Thoracic aorta endothelial cell (primary cell): ENCODE results near the gene C19orf38. TPM values are rescaled to one million over a fixed set of nuclear protein-coding genes. Genes with fewer than 3 reads are reported as not detected.

Experiments used
- small RNA-seq: library from RNA; depleted of rRNA; stranded (forward); fragments of <200 nt; gene quantifications from one replicate; pipeline ENCODE3, GENCODE V24; 2012
- total RNA-seq: library from RNA; depleted of rRNA; stranded (reverse); fragments of >200 nt; gene quantifications from 2 replicates; pipeline ENCODE4 v1.2.3, GENCODE V29; 2012

C19orf38 gene
- total RNA-seq = not detected in 2 replicates

DNA sequence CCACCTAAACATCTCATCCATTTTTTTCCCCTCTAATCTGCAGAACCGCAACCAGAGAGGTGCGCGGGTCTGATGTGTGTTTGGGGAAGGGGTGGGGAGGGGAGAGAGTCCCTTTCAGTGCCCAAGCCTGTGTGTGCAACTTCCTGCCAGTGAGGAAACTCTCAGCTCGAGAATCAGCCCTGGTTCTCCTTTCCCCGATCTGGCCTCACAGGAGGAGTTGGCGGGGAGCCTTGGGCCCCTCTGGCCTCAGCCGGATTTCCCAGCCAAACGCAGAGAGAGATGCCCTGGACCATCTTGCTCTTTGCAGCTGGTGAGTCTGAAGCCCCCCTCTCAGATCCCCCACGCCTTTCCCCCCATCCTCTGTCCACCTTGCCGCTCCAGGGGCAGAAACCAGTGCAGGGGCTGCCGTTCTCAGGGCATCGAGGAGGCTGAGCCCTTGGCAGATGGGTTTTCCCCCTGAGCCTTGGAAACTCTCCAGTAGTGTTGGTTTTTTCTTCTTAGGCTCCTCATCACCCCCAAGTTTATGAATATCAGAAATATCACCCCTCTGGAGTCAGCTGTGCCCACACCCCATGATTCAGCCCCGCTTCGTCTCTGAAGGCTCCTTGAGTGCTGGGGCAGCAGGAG is at the start of gene C19orf38:
C19orf38 (plus strand) TSS at position 186 of the 627 bp plus-strand sequence; CDS start at position 280, 94 bp downstream.

DNA sequence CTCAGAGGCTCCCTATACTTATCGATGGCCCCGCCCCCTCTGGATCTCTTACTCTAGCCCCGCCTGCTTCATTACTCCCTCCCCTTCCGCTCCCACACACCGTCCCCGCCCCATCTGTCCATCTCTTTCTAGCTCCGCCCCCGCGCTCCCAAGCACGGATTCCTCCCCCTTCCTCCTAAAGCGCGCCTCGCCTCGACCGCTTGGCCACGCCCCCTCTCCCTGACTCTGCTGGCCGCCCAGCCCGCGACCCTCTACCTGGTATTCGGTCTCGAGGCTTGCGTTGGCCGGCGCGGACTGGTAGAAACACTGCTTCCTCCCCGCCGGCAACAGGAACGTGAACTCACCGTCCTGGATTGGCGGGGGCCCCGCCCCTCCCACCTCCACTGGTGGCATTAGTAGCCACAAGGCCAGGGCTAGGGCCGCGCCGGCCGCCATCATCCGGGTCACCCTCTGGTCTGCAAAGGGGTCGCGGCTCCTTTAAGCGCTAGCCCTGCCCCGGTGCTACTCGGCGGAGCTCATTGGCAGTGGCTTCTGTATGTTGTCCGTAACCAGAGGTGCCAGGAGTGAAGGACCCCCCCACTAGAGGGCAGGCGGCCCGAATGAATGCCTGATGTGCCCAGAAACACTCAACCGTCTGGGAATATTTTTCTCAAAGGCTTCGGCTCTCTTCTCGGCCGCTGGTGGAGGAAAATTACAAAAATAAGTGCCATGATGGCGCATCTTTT is 12.3 kb upstream of the C19orf38 start, which contains the start of gene TMED1:
TMED1 (minus strand) TSS at position 459 of the 725 bp plus-strand sequence; CDS start at position 438, 21 bp downstream.

GRCh38 chr19:10870955-10871603 is 22.9 kb downstream of the C19orf38 start, which contains the start of gene CARM1:
TSS of gene CARM1 (plus strand) at chr19:10871553. CDS start at chr19:10871703, 150 bp downstream.

Small RNA genes lying within 50 kb of the gene (small RNA-seq; reads per million reads assigned to genes)
- not detected for gene MIR199A1
- not detected for gene MIR6793

Other genes starting within 250 kb of the C19orf38 start
- 44.8 and 78.0 TPM in 2 replicates for gene SLC44A2, start 222.9 kb upstream of the C19orf38 start, total RNA-seq
- gene ILF3, start 194.1 kb upstream of the C19orf38 start, total RNA-seq = 194 and 256 TPM in 2 replicates
- 23.7 and 27.9 TPM in 2 replicates for gene QTRT1, start 147.0 kb upstream of the C19orf38 start, total RNA-seq
- gene DNM2, start 130.3 kb upstream of the C19orf38 start, total RNA-seq = 121 and 149 TPM in 2 replicates
- gene TMED1, start 12.2 kb upstream of the C19orf38 start, total RNA-seq = 27.1 and 27.6 TPM in 2 replicates
- gene CARM1, start 23.1 kb downstream of the C19orf38 start, total RNA-seq = 39.8 and 51.1 TPM in 2 replicates
- 39.1 and 46.0 TPM in 2 replicates for gene YIPF2, start 80.2 kb downstream of the C19orf38 start, total RNA-seq
- 21.6 and 22.9 TPM in 2 replicates for gene TIMM29, start 80.4 kb downstream of the C19orf38 start, total RNA-seq
- 110 and 118 TPM in 2 replicates for gene SMARCA4, start 112.6 kb downstream of the C19orf38 start, total RNA-seq
- gene LDLR, start 241.0 kb downstream of the C19orf38 start, total RNA-seq = 93.1 and 179 TPM in 2 replicates